IPS DF 19.7 (cell line): ENCODE measurements around the gene CRY2.
"Not testable (repeated sequence)": the region's sequence is repeated elsewhere in the genome, so short reads cannot be mapped to it uniquely, and the experiment has no call there.

Experiments used
- DNase-seq: peaks from one replicate; pipeline ENCODE4 v3.0.0-alpha.2; 2013; ENCODE audit warnings: low read depth, low spot score

CRY2 gene

GRCh38 chr11:45899448-45900174, 52.3 kb downstream of the CRY2 start:
- peak; percentile 77 for DNase-seq

DNA sequence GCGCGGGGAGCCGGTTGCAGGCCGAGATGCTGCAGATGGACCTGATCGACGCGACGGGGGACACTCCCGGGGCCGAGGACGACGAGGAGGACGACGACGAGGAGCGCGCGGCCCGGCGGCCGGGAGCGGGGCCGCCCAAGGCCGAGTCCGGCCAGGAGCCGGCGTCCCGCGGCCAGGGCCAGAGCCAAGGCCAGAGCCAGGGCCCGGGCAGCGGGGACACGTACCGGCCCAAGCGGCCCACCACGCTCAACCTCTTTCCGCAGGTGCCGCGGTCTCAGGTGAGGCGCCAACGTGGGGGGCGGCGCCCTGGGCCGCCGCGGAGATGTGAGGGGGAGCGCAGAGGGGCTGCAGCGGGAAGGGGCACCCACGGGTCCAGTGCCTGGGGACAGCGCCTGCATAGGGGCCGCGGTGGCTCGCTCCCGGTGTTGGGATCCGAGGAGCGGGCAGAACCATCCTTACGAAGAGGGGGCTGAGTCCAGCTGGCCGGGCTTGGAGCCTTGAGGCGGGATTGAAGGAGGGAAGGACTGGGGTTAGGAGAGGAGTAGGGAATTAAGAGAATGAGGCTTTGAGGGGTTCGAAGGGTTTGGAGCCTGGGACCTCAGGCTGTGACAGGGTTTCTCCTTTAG, 53.0 kb downstream of the CRY2 start:
- DNase-seq = not testable (repeated sequence)

GRCh38 chr11:45900916-45901617, 53.8 kb downstream of the CRY2 start:
- DNase-seq = no peak

- DNase-seq = no peak
Observed at GRCh38 chr11:45901626-45902025, 54.4 kb downstream of the CRY2 start.

DNA sequence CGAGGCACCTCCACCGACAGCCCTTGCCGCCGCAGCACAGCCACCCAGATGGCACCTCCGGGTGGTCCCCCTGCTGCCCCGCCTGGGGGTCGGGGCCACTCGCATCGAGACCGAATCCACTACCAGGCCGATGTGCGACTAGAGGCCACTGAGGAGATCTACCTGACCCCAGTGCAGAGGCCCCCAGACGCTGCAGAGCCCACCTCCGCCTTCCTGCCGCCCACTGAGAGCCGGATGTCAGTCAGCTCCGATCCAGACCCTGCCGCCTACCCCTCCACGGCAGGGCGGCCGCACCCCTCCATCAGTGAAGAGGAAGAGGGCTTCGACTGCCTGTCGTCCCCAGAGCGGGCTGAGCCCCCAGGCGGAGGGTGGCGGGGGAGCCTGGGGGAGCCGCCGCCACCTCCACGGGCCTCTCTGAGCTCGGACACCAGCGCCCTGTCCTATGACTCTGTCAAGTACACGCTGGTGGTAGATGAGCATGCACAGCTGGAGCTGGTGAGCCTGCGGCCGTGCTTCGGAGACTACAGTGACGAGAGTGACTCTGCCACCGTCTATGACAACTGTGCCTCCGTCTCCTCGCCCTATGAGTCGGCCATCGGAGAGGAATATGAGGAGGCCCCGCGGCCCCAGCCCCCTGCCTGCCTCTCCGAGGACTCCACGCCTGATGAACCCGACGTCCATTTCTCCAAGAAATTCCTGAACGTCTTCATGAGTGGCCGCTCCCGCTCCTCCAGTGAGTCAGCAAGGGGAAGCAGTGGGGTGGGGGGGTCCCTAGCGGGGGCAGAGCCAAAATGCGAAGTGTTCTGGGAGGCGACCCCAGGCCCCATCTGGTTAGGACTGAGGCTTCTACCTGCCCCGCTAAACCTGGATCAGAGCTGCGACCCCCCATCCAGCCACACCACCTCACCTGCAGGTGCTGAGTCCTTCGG, 55.4 kb downstream of the CRY2 start:
- DNase-seq = no peak

- no peak for DNase-seq
Observed at GRCh38 chr11:45904309-45904915, 57.1 kb downstream of the CRY2 start.

- no peak for DNase-seq
Observed at GRCh38 chr11:45905095-45905494, 57.8 kb downstream of the CRY2 start.

DNA sequence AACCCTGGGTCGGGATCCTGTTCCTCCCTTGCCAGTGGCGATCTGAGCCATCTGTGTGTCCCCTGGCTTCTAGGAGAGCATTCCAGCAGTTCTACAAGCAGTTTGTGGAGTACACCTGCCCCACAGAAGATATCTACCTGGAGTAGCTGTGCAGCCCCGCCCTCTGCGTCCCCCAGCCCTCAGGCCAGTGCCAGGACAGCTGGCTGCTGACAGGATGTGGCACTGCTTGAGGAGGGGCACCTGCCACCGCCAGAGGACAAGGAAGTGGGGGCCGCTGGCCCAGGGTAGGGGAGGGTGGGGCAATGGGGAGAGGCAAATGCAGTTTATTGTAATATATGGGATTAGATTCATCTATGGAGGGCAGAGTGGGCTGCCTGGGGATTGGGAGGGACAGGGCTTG, 58.3 kb downstream of the CRY2 start:
- not testable (repeated sequence) for DNase-seq

DNA sequence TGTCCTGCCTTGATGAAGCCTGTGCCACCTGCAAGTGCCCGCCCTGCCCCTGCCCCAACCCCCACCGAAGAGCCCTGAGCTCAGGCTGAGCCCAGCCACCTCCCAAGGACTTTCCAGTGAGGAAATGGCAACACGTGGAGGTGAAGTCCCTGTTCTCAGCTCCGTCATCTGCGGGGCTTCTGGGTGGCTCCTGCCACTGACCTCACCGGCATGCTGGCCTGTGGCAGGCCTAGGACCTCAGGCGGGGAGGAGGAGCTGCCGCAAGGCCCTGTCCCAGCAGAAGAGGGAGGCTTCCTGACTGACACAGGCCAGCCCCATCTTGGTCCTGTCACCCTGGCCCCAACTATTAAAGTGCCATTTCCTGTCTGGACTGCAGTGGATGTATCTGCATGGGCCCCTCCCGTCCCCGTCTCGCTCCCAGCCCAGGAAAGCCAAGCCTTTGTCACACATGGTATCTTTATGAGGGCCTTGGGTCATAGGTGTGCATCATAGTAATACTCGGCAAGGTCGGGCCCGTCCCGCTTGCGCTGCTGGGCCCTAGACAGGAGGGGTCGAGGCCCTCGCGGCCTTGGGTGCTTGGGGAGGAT, 58.9 kb downstream of the CRY2 start:
- DNase-seq = no peak

DNA sequence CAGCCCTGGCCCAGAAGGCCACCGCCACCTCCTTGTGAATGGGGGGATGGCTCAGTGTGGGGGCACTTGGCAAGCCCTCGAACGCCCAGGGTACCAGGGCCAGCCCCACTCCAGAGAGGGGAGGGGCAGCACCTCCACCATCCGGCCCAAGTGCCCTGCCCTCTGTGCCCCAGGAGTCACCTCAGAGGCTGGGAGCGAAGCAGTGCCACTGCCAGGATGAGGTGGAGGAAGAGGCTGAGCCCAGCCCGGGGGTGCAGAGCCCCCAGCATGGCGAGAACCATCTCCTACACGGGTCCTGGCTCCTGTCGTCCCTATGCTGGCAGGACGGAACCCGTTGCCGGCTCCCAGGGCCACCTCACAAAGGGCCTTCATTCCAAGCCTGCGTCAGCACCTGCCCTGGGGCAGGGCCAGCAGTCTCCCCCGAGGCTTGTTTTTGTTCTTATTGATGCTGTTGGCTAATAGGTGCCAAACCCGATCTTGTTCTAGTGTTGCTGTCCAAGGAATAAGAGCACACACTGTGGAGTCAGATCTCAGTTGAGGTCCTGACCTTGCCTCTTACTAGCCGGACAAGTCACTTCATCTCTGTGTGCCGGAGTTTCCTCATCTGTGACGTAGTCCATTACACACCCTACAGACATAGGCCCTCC, 59.8 kb downstream of the CRY2 start, which contains the start of gene FREY1:
FREY1 (minus strand) TSS at position 307 of the 647 bp plus-strand sequence; CDS start at position 281, 26 bp downstream.
- DNase-seq = no peak

- no peak for DNase-seq
Observed at GRCh38 chr11:45907911-45908370, 60.7 kb downstream of the CRY2 start.

GRCh38 chr11:45909594-45910475, 62.6 kb downstream of the CRY2 start:
- no peak for DNase-seq

DNA sequence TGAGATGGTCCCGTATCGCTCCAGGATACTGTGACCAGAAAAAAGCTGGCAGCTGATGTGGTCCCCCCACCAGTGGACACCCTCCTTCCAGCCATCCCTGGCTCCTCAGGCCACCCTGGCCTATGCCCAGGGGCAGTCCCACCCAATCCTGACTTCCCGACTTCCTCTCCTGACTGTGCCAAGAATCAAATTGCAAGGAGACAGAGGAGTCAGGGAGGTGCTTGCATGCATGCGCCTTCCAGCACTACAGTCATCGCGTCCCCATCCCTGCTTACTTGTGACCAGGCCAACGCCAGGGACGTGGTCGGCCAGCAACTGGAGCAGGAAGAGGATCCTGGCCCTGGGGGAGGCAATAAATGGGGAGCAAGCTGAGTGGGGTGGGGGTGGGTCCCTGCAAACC, 63.3 kb downstream of the CRY2 start:
- DNase-seq = no peak

- no peak for DNase-seq
Observed at GRCh38 chr11:45913514-45913913, 66.2 kb downstream of the CRY2 start.

- DNase-seq = no peak
Observed at GRCh38 chr11:45913942-45914635, 66.8 kb downstream of the CRY2 start.

- DNase-seq = no peak
Observed at GRCh38 chr11:45915446-45915845, 68.2 kb downstream of the CRY2 start.

GRCh38 chr11:45917286-45917622, 70.0 kb downstream of the CRY2 start:
- DNase-seq = no peak

DNA sequence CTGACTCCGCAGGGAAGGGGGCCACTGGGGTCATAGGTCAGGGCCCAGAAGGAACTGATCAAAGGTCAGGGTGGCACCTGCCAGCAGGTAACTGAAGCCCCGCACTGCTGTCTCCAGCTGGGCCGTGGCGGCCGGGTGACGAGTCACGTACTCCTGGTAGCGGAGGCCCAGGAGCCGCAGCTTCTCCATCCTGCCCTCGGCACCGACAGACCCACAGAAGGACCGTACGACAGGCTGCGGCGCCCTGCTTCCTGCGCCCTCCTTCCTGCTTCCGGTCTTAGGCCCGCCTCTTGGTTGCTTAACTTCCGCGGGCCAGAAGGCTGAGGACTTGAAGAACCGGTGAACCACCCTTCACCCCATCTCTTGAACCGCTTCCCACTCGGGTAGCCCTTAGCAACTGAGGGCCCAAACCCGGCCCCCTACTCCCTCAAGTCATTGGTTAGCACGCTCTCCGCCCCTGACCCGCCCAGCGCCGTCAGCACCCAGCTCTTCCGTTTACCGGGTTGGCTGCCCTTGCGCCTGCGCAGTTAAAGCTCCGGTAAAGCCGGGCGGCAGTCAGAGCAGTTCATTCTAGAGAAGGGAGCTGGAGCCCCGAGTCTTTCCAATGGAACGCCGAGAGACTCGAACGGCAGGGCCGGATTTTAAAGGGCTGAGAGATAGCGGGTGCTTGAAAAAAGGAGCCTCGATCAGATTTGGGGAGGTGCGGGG, 70.5 kb downstream of the CRY2 start, which contains the start of gene PEX16:
PEX16 (minus strand) TSS at position 255 of the 708 bp plus-strand sequence; CDS start at position 189, 66 bp downstream.
- peak; percentile 88 for DNase-seq
